Gastrocnemius medialis (tissue), 4 donors: Measurements from ENCODE around the gene VWA5B1.

Experiments
- CTCF ChIP-seq, 5 experiments: fragments of 450-650 bp in 3 of 5; fragments of 200-600 bp in 2 of 5; sonication (generic) in 2 of 5; IDR thresholded peaks in 4 of 5; conservative IDR thresholded peaks in 1 of 5; 1 replicate in 4 of 5; 2 replicates in 1 of 5; pipeline ENCODE4 v1.5.1; 2016 to 2019; ENCODE audit warnings: antibody characterized with exemption in 5 of 5, mild to moderate bottlenecking in 3 of 5, moderate library complexity in 3 of 5
- POLR2A ChIP-seq, 2 donors: fragments of 450-650 bp; IDR thresholded peaks; one replicate each; pipeline ENCODE4 v1.6.1; 2017; ENCODE audit warnings: antibody characterized with exemption in 2 of 2, mild to moderate bottlenecking in 2 of 2, moderate library complexity in 2 of 2

- TF ChIP-seq CTCF (IDR thresholded peaks at IDR 0.05 in 4 of 5, conservative IDR thresholded peaks at IDR 0.05 in 1 of 5) (no peak), POLR2A (IDR thresholded peaks at IDR 0.05) (no peak)
Measured at GRCh38 chr1:20280906-20281305, 9.8 kb upstream of the VWA5B1 start.
